Muscle of arm (tissue), 14 donors: ENCODE data around the gene DHCR7. TPM values are rescaled to one million over a fixed set of nuclear protein-coding genes. Genes with fewer than 3 reads are reported as not detected.

Experiments
- DNase-seq: peaks from one replicate; pipeline ENCODE4 v3.0.0-alpha.2; 2013
- long read RNA-seq, 11 donors: transcript quantifications; one replicate each; lab custom pipeline, GENCODE V29; 2026
- polyA plus RNA-seq, 12 donors: library from polyadenylated mRNA; unstranded; fragments of 120-200 nt; gene quantifications; one replicate each; pipeline ENCODE4 v1.2.1, GENCODE V29; 2013; ENCODE audit not compliant: insufficient read length in 12 of 12

Gene DHCR7, protein sequence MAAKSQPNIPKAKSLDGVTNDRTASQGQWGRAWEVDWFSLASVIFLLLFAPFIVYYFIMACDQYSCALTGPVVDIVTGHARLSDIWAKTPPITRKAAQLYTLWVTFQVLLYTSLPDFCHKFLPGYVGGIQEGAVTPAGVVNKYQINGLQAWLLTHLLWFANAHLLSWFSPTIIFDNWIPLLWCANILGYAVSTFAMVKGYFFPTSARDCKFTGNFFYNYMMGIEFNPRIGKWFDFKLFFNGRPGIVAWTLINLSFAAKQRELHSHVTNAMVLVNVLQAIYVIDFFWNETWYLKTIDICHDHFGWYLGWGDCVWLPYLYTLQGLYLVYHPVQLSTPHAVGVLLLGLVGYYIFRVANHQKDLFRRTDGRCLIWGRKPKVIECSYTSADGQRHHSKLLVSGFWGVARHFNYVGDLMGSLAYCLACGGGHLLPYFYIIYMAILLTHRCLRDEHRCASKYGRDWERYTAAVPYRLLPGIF
- 10 to 100 TPM in 9 of 12 donors, 1 to 10 TPM in 2, not detected in 1; 9.5 to 36.8 (median 12.8) TPM for polyA plus RNA-seq
- long read RNA-seq, donor 1, transcript DHCR7-201 (9 exons, 2,666 nt): major isoform, 6 of 20 reads
- long read RNA-seq, donor 1, partial matches to known transcripts: 13 of 20 reads
- long read RNA-seq, donor 1, other reads (novel, unspliced or antisense): 0 of 20 reads
- long read RNA-seq, donor 2, transcript DHCR7-201 (9 exons, 2,666 nt): major isoform, 6 of 7 reads
- long read RNA-seq, donor 2, partial matches to known transcripts: 0 of 7 reads
- long read RNA-seq, donor 2, other reads (novel, unspliced or antisense): 0 of 7 reads
- long read RNA-seq, donor 3, partial matches to known transcripts: 0 of 1 reads
- long read RNA-seq, donor 3, other reads (novel, unspliced or antisense): 0 of 1 reads
- long read RNA-seq, donor 4: 0 reads
- long read RNA-seq, donor 5: 0 reads
- long read RNA-seq, donor 6, partial matches to known transcripts: 0 of 4 reads
- long read RNA-seq, donor 6, other reads (novel, unspliced or antisense): 0 of 4 reads
- long read RNA-seq, donor 7, partial matches to known transcripts: 0 of 1 reads
- long read RNA-seq, donor 7, other reads (novel, unspliced or antisense): 0 of 1 reads
- long read RNA-seq, donor 8, transcript DHCR7-201 (9 exons, 2,666 nt): major isoform, 5 of 5 reads
- long read RNA-seq, donor 8, partial matches to known transcripts: 0 of 5 reads
- long read RNA-seq, donor 8, other reads (novel, unspliced or antisense): 0 of 5 reads
- long read RNA-seq, donor 9, partial matches to known transcripts: 0 of 7 reads
- long read RNA-seq, donor 9, other reads (novel, unspliced or antisense): 6 of 7 reads
- long read RNA-seq, donor 10, transcript DHCR7-201 (9 exons, 2,666 nt): major isoform, 5 of 5 reads
- long read RNA-seq, donor 10, partial matches to known transcripts: 0 of 5 reads
- long read RNA-seq, donor 10, other reads (novel, unspliced or antisense): 0 of 5 reads
- long read RNA-seq, donor 11, partial matches to known transcripts: 0 of 3 reads
- long read RNA-seq, donor 11, other reads (novel, unspliced or antisense): 0 of 3 reads

DNA sequence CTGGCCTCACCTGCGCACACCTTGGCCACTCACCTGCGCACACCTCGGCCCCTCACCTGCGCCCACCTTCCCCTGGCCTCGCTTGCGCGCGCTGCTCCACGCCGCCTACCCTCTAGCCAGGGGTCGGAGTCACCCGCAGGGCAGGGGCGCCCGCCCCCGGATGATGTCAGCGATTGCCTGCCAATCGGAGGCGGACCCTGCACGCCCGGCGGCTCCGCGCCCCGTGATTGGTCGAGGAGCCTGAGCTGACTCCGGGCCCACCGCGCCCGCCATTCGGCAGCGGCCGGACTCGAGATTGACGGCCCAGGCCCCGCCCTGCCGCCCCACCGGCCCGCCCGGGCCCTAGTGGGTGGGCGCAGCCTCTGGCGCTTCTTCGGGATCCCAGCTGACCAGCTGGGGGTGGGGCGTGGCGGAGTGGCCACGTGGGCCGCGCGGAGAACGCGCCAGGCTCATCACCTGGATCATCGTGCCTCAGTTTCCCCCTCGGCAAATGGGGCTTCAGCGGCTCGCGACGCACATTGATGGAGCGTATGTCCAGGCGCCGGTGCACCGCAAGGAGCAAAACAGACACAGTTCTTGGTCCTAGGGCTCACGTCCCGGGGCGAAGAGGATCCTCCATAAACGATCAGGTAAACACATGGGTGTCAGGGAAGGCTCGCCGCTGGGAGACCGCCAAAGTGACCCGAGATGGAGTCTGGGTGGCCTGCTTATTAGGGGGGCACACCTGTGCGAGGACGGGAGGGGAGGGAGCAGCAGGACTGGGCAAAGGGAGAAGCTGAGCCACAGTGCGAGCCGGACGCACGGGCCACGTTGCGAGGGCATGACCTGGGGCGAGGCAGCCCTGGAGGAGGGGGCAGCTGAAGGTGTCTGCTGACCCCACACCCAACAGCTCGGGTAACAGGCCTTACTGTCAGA, at the start of gene DHCR7:
TSS of gene DHCR7 (minus strand) at position 137 of the 915 bp plus-strand sequence. CDS start 3,441 bp downstream, outside the sequence.
- DNase-seq: peak; percentile 92

DNA sequence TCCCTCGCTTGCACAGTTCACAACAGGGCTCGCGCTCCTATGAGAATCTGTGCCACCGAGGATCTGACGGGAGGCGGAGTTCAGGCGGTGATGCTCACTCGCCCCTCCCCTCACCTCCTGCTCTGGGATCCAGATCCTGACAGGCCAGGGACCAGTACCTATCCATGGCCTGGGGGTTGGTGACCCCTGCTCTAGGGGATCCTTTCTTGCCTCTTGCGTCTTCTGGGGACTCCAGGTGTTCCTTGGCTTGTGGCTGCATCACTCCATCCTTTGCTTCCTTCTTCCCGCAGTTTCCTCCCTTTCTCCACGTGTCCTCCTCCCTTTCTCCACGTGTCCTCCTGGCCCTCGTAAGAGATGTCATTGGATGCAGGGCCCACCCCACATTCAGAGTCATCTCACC, 48.2 kb upstream of the DHCR7 start:
- DNase-seq: no peak

DNA sequence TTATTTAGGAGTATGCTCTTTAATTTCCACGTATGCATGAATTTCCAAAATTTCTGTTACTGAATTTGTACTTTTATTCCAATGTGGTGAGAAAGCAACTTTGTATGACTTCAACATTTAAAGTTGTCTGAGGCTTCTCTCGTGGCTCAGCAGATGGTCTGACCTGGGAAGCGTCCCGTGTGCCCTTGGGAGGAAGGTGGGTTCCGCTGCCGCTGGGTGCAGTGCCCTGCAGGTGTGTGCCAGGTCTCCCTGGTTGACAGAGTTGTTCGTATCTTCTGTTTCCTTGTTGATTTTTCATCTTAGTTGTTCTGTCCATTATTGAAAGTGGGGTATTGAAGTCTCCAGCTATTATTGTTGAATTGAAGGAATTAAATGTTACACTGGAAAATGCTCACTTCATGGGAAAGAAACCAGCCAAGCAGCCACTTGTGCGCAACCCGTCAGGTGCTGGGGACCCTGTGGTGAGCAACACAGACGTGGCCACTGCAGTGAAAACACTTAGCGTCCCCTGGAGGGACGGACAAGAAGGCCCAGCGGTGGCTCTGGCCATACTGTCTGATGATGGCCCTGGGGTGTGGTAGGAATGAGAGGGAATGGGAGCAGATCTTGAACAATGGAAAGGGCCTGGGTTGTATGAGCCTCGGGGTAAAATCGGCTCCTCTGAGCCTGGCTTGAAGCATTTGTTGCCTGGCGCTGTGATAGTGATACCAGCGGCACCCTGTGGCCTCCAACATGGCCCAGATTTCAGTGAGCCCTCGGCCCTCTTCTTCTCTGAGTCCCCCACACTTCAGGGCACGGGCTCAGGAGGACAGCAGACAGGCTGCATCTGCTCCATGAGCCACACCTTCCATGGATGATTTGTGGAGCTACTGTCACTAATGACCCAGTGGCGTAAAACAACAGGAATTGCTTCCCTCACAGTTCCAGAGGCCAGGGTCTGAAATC, 47.4 kb upstream of the DHCR7 start:
- no peak for DNase-seq

DNA sequence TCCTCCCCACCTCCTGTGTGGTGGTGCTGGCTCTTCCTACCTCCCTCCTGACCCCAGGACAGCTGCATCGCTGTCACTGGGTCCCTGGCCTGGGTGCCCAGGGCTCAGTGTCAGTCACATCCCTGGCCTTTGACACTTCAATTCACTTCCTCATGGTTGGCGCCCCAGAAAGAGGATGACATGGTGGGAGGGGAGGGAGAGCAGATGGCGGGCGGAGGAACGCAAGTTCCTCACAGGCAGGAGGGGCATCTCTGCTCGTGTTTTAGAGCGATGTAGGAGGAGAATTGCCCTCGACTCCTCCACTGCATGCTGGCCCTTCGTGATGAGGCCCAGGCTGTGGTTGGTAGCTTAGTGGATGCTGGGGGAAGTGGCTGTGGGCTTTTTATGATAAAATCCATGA, 43.7 kb upstream of the DHCR7 start:
- DNase-seq: no peak

DNA sequence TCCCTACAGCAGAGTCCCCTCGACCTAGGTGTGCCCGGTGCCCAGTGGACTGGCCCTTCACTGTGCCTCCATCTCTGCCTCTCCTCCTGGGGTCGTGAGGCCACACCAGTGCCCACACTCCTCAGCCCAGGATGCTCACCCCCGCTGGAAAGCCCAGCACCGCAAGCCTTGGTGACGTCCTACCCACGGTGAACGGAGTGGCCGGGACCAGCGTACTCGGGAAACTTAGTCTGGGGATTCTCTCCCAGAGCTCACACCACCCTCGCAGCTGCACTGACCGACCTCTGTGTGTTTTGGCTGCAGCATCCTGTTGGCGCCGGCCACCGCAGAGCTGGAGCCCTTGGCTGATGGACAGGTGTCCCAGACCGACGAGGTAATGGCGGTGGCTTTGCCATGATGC, 43.3 kb upstream of the DHCR7 start:
- no peak for DNase-seq

DNA sequence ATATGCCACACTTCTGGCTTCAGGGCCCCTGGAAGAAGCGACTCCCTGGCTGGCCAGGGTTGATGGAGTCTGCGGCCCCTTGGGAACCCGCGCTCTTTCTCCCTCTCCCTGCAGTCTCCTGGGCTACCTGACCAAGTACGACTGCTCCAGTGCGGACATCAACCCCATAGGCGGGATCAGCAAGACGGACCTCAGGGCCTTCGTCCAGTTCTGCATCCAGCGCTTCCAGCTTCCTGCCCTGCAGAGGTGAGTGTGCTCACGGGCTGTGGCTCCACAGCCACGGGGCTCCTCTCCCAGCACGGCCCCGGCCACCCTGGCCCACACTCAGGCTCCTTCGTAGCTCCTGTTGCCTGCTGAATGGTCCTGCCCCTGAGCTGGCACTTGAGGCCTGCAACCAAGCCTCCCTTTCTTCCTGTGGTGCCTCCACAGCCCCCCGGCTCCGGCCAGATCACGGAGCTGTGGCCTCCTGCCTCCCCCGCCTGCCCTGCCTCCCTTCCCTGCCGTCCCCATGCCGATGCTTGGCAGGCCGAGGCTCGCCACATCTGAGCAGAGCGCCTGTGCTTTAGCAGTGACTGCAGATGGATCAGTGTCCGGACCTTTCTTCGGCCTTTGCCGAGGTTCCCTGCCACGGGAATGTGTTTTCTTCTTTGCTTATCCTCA, 42.7 kb upstream of the DHCR7 start:
- no peak for DNase-seq

DNA sequence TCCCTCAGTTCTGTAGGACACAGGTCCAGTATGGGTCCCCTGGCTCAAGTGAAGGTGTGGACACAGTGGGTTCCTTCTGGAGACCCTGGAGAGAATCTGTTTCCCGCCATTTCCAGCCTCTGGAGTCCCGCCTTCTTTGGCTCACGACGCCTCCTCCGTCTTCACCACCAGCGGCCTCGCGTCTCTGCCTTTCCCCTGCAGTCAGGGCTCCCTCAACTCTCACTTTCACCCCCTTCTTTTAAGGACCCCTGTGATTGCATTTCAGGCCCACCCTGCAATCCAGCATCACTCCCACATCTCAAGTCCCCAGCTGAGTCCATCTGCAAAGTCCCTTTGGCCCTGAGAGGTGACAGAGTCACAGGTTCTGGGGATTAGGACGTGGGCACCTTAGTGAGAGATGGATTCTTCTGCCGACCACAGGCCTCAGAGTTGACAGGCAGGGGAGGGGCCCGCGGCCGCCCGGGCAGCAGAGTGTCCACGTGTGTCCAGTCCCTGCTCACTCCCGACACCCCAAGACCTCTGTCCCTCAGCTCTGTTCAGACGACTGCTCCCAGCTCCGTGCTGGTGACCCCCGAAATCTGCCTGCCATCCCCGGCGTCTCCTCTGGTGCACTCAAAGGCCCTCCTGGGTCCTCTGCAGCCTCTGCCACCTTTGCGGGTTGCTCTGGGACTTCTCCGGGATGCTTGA, 42.0 kb upstream of the DHCR7 start:
- no peak for DNase-seq

DNA sequence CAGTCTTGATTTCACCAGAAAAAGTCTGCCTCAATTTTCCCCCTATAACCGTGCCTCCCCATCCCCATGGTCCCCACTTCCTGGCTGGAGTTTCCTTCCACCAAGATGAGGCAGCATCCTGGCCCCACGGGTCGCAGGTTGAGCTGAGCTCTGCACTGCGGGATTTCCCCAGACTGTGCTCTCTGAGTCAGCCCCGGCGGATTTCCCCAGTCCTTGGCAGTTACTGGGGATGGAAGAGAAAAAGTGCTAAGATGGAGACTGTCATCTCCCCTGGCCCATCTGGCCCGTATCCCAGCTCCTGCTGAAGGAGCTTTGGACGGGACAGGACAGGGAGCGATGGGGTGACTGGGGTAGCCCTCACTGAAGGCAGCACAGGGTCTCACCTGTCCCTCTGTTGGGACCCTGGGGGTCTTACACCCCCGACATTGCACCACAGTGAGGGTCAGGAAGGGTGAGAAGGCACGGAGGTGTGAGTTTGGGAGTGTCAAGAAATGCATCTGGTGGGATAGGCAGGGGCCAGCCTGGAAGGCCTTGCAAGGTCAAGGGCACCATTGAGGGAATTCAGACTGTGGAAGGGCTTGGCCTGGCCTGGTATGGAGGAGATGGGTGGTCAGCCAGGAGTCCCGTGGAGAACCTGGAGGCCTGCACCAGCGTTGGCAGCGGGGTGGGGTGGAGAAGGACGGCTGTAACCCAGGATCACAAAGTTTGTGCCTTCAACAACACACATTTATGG, 41.3 kb upstream of the DHCR7 start:
- no peak for DNase-seq

DNA sequence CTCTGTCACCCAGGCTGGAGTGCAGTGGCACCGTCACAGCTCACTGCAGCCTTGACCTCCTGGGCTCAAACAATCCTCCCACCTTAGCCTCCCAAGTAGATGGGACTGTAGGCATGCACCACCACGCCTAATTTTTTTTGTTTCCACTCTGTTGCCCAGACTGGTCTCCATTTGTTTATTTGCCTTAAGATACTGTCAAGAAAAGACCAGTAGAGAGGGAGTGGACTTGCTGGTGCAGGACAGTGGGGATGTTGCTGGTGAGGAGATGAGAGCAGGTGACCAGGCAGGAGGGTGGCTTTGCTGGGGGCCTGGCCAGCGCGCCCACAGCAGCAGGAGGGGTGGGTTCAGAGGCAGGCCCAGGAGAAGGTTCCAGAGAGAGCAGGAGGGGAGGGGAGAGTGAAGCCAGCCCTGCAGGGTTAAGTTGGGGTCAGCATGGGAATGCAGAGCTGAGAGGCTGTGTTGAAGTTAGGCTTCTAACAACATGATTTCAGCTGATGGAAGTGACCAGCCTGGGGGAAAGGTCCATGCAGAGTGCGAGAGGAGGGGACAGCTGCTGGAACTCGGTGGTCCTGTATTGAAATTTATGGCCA, 40.6 kb upstream of the DHCR7 start:
- no peak for DNase-seq

DNA sequence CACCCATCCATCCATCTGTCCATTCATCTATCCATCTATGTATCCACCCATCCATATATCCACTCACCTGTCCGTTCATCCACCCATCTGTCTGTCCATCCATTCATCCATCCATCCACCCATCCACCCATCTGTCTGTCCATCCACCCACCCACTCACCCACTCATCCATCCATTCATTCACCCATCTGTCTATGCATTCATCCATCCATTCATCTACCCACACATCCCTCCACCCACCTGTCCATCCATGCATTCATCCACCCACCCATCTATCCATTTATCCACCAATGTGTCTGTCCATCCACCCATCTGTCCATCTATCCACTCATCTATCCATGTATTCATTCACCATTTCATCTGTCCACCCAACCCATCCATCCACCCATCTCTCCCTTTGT, 38.1 kb upstream of the DHCR7 start:
- no peak for DNase-seq

DNA sequence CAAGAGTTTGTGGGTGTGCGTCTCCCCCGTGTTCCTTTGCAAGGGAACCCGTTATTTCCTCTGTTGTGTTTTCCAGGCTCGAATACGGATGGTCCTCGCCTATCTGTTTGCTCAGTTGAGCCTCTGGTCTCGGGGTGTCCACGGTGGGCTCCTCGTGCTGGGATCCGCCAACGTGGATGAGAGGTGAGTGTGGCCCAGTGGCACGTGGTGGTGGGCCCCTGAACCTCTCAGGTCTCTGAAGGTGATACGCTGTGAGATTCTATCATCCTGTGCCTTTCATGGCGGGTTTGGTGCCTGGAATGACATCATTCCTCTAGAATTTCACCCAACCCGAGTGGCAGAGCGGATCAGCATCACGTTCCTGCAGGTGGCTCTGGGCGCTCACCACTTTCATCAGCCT, 37.3 kb upstream of the DHCR7 start:
- no peak for DNase-seq

DNA sequence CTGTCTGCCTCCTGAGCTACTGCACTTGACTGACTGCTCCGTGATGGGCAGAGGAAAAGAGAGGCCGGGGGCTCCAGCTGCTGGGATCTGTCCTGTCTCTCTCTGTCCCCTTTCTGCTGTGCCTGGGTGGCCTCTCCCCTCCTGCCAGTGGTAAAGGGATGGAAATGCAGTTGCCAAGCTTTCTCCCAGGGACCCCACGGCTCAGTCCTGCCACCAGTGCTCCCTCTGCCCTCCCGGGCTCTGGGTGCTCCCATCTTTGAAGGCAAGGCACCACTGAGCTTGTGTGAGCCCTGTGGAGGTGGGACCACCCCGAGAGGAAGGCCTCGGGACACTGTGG, 36.8 kb upstream of the DHCR7 start:
- no peak for DNase-seq

DNA sequence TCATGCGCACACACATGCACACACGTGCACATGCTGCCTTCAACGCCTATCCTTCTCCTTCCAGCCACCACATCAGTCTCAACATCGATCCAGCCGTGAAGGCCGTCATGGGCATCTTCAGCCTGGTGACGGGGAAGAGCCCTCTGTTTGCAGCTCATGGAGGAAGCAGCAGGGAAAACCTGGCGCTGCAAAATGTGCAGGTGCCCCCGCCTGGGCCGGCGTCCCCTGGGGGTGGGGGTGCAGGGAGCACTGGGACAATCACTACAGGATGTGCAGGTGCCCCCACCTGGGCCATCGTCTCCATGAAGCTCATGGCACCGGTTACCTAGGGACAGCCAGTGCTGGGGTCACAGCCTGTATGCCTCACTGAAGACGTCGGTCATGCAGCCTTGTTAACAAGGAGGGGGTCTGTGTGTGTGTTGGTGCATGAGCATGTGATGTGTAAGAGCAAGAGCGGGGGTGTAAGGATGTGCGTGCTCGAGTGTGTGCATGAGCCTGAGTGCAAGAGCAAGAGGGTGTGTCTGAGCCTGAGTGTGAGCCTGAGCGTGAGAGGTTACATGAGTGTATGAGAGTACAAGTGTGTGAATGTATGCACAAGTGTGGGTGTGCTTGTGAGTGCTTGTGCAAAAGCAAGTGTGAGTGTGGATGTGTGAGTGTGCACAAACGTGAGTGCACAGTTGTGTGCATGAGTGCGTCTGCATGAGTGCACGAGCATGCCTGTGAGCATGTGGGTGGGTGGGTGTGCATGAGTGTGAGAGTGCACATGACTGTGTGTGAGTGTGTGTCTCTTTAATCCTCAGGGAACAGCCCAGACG, 36.3 kb upstream of the DHCR7 start:
- no peak for DNase-seq

DNA sequence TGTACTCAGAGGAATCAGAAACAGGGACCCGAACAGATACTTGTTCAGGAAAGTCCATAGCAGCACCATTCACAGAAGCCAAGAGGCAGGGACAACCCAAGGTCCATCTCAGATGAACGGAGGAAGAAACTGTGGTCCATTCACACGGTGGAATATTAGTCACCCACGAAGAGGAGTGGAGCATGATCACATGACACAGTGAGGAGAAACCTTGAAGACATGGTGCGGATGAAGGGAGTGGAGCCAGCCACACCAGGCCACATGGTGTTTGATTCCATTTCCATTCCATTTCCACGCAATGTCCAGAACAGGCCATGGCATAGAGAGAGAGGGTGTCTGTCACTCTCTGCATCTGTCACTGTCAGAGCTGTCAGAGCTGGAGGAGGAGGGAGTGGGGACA, 35.5 kb upstream of the DHCR7 start:
- DNase-seq: no peak

DNA sequence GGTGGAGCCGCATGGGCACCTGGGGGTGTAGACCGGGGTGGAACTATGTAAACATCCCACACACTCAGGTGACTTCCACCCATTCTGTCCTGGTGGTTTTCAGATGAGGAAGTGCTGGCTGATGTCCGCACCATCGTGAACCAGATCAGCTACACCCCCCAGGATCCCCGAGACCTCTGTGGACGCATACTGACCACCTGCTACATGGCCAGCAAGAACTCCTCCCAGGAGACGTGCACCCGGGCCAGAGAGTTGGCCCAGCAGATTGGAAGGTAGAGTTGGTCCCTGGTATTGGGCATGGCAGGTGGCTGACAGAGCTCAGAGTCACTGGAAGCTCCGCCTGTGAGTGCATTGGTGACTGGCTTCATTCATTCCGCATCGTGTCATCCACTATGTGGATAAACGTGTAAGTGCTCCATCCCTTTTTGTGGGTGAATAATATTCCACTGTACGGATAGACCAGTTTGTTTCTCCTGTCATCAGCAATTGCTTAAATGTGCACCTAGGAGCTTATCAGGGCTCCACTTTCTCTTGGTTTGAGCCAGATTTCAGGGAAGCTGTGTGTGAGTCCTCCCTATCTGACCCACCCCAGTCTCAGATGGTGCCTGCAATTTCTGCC, 34.7 kb upstream of the DHCR7 start:
- DNase-seq: no peak

DNA sequence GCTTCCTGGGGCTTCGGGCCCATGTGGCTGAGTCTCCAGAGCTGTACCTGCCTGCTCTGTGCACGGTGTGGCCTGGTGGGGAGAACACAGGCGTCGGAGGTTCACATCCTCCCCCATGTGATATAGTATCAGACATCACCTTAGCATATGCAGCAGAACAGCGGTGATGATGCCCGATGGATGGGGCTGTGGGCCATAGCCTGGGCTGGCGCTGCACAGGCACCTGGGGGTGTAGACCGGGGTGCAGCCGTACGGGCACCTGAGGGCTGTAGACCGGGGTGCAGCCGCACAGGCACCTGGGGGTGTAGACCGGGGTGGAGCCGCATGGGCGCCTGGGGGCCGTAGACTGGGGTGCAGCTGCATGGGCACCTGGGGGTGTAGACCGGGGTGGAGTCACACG, 34.0 kb upstream of the DHCR7 start:
- no peak for DNase-seq
